SW480 (cell line): Measurements from ENCODE around the gene H2BK1.

ENCODE experiments used
- DNase-seq: peaks from one replicate; pipeline ENCODE4 v3.0.0-alpha.2; 2016; ENCODE audit warnings: low spot score

Gene H2BK1

DNA sequence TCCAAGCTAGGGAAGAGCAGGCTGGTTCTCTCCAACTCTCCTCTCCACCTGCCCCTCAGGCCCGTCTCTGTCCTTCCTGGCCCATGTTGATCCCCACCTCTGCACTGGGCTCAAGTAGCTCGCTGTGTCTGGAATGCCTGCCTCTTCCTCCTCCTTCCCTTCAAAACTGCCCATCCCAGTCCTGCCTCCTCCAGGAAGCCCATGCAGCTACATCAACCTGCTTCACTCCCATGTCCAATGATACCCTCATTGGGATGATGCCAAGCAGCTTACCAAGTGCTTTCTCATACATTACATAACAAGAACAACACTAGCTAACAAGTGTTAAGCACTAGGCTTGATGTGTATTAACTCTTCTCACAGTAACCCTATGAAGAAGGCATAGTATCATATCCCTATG, 31.5 kb downstream of the H2BK1 start:
- no peak for DNase-seq

DNA sequence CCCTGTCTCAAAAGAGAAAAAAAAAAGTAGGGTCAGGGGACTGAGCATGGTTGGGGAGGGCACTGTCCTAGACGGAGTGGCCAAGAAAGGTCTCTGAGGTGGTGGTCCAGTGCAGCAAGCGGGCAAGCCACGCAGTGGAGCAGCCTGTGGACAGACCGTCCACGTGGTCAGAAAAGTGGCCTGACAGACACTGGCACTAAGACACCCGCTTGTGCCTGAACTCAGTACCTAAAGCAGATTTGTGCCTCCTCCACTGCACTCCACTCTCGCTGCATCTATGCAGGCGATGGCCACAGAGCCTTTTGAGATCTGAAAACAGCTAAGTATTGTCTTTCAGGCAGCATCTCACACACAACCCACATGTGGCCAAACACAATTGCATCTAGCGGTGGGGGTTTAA, 32.1 kb downstream of the H2BK1 start:
- DNase-seq: no peak

DNA sequence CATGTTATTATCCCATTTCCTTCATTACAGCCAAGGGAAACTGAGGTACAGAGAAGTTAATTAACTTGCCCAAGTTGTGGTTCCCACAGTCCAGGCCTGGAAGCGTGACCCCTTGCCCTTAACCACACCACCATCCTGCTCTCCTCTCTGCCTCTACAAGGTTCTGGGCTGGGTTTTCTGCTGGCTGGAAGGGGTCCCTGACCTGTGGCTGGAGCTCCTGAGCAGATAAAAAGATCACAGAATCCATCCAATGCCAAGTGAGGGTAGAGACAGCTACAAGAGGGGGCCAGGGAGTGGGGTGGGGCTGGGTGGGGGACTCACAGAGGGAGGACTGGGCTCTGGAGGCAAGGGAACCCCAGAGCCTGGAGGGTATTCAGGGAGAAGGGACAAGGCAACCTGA, 33.0 kb downstream of the H2BK1 start:
- DNase-seq: no peak

DNA sequence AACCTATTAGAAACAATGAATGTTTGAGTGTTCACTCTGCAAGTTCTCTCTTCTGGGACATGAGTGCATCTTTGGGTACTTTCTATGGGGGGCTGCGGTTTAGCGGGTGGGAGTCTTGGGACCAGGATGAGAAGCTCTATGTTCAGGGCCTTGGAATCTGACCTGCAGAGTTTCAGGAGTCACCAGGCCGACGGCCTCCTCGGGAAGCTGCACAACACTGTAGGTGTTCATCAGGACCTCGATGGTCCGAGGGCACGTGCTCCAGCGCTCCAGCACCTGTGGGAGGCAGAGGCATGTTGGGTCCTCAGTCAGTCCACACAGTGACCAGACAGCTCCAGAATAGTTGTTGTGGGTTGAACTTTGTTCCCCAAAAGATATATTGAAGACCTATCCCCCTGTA, 33.9 kb downstream of the H2BK1 start:
- no peak for DNase-seq

DNA sequence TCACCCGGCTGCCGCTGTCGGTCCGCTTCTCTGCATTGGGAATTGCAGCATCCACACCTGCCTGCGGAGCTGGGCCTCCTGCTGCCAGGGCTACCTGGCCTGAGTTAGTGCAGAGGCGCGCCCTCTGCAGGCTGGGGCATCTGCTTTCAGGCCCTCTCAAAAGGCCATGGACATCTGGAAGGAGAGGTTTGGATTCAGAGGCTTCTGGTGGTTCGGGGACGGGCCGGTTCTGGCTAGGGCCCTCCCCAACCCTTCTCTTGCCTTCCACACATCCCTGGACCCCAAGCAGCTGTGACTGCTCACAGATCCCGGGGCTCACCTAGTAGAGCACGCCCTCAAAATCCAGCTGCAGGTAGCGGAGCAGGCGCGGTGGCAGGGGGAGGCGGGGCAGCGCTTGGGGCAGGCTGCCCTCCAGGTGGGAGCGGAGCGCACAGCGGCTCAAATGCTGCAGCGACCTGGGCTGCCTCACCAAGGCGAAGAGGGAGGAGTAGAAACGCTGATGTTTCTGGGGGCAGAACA, 34.4 kb downstream of the H2BK1 start:
- DNase-seq: no peak

DNA sequence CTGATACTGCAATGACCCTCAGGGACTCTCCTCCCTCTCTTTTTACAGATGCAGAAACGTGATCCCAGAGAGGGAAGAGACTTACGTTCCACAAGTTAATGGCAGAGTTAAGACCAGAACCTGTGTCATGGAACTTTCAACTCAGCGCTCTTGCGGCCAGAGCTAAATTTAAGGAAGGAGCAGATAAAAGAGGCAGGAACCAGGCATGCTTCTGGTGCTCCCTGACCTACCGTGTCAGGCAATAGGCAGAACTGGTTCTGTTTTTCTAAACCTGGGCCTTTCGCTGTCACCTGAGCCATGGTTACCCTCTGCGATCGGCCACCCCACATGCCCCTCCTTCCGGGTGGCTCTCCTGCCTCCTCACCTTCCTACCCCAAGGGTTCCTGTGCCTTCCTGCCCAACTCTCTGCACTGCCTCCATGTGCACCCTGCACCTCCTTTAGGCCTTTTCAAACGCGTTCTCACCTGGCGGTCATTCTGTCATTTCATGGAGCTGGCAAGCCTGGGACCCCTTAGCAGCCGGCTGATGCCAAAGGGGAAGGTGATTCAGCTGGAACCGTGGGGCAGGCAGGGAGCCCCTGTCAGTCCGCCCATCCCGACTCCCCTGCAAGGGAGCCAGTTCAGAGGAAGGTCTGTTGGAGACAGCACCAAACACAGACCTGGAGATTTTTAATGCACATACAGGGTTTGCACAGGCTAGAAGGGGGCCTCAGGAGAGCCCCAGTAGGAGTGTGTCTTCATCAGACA, 35.1 kb downstream of the H2BK1 start:
- no peak for DNase-seq

DNA sequence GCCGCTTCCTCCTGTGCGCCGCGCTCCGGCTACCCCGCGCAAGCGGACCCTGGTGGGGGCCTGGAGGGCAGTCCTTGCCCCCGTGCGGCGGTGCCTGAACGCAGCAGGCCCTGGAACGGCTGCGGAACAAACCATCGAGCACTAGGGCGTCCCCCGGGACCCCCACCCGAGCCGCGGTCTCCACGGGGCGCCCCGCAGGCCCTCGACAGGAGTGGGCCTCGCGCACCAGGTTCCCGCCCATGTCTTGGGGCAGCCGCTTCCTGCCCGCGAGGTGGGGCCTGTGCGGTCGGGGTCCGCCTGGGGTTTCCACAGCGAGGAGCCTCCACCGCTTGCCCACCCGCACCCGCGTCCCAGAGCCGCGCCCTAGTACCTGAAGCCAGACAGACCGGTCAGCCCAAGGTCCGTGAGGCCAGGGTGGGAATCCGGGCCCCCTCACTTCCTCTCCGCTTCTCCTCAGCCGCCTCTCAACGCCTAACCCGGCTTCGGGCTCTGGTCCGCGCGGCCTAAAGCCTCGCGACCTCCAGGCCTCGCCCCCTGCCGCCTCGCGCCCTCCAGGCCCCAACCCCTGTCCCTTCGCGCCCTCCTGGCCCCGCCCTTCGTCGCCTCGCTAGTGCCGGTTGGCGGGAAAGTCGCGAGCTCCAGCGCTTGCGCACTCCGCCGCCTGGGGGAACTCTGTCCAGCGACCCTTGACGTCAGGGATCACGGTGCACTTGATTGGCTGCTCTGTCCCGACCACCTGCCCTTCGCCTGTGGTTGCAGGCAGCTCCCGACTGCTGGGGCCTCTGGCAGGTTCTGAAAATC, 35.8 kb downstream of the H2BK1 start:
- no peak for DNase-seq

DNA sequence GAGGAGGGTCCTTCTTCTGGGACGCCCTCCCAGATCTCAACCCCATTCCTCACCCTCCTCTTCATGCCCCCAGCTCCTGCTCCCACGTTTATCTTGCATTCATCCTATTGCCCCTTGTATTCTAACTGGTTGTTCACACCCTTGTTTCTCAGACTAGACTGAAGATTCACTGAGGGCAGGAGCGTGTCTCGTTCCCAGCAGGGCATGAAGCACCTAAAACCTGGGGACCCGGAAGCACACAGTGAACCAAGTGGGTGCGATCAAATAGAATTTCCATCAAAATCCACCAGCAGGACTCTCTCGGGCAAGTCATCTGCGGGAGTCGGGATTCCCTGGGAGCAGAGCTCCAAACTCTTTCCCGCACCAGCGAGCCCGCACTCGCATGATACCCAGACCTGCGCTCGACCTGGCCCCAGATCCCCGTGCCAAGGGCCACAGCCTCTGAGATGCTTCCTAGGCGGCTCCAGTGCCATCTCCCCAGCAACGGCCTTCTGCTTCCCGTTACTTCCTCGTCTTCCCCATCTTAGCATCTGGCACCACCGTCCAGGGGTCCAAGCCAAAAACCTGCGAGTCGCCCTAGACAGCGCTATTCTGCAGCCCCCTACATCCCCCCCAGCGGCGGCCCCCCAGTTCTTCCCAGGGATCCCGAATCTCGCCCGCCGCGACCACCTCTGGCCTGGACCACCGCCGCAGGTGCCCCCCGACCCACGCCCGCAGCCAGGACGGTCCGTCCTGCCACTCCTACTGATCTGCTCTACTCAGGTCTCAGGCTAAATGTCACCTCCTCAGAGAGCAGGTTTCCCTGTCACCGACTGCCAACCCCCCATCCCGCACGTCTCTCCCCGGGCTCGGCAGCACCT, 36.7 kb downstream of the H2BK1 start:
- DNase-seq: no peak

DNA sequence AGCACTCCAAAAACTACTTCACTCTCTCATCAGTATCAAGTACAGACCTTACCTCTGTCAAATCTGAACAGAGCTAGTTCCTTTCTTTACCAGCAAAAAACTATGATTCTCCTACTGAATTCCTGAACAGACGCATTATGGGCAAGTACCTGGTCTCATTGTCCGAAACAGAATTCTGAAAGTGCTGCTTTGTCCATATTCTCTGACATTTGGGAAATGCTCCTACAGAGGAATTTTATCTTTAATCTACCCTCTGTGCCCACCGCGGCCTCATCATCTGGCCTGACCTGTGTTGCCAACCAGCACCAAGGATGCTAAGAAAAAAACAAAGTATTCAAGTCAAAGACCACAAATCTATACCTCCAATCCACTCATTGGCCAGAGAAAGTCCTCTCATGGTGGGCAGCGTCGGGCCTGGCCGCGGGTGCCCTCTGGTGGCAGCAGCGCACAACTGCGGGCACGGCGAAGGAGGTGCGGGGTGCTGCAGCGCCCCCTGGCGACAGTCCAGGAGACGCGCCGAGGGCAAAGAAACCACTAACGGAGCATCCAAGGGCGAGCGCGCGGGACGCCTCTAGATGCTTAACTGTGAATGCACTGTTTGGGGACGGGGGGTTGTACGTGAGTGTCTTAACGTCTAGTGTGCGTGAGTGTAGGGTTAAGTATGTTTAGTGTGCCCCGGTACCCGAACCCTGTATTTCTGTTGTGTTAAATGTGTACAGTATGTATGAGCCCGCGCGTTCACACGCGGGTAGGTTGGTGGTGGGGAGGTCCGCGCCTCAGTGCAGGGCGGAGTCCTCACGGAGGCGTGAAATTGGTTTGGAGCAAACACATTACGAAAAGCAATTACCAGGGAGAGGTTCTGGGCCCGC, 37.8 kb downstream of the H2BK1 start:
- peak; percentile 60 for DNase-seq

DNA sequence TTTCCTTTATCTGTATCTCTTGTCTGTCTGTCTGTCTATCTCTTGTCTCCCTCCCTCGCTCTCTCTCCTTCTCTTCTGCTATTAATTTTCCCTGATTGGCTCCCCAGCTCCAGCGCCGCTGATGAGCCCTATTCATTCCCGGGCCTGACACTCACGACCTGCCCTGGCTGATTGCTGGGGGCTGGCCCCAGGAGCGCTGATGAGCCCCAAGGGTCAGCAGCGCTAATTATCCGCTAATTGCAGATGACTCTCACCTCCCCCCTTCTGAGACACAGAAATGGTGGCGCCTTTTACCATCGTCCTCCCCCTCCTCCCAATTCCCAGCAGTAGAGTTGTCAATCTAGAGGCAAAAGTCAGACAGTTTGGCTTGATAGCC, 41.5 kb downstream of the H2BK1 start:
- no peak for DNase-seq

DNA sequence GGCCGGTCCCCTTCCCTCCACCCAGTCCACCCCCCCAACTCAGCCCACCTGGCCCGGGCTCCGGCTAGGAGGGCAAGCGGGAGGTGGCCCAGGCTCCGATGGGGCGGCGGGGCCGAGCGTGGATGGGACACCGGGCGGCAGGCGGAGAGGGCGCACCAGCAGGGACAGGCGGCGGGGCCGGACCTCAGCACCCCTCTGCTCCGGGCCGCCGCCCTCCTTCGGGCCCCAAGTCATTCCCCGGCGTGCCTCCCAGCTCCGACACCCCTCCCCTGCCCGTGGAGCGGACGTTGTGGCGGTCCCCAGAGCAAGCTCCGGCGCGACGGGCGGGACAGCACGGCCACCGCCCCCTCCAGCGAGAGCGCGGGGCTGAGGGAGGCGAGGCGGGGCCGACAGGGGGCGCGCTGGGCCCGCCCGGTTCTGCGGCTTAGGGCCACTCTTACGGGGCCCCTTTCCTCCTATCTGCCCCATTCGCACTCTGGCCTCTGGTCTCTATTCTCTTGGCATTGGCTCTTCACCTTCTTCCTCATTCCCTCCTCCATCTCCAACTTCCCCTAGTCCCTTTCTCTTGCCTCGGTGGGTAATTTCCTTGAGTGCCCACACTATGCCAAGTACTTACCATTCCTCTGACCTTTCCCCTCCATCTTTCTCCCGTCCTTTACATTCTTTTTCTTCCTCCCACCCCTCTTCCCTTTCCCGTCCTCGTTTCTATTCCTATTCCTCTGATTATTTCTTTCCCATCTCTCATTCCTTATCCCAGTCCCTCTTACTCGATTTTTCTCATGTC, 42.1 kb downstream of the H2BK1 start:
- peak; percentile 55 for DNase-seq

DNA sequence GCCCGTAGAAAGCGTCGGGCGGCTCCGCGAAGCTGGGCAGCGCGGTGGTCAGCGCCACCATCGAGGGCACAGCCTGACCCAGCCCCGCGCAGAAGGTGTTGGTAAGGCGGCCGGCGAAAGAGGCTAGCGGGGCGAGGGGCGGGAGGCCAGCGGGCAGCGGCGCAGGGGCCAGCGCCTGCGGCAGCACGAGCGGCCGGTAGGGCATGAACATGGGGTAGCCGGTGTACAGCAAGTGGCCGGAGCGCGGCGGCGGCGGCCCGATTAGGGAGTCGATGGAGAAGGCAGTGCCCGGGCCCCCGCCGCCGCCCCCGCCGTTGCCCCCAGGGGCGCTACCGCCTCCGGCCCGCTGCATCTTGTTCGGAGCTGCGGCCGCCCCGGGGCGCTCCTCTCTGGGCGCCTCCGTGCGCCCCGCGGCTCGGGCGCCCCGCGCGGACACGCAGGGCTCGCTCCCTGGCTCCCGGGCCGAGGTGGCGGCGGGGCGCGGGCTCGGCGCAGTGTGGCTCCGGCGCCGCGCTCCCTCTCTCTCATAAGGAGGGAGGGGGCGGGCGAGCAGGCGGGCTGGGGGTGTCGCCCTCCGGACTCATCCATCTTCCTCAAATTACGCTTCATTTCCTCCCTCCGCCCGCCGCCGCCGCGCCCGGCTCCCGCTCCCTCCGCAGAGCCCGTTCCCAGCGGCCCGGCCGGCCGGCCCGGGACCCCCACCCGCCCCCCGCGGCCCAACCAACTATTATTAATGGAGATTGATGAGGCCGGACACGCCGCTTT, 42.9 kb downstream of the H2BK1 start, which contains the start of gene GBX1:
TSS of gene GBX1 (minus strand) at position 498 of the 765 bp plus-strand sequence. CDS start at position 352, 146 bp downstream.
- DNase-seq: peak; percentile 21

DNA sequence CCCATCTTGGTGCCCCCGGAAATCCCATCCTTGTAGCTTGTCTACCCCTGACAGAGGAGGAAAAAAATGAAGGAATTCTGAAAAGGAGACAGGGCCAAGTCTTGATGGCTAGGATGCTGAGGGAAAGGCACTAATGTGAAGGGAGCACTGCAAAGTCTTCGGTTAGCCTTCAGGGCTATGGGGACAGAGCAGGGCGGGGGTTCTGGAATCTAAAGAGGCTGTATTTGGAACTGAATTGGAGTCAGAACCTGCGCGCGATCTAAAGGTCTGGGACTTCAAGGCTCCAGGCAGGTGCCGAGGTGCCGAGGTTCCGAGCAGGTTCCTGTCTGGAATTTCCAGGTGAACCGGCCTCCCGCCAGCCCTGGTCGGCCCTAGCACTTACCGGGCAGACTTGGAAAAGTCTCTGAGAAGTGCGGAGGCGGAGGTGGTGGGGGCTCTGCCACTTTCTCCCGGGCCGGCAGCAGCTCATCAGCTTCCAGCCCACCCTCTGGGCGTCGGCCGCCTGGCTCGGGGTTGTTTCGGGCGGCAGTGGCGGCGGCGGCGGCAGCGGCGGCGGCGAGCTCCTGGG, 43.6 kb downstream of the H2BK1 start:
- DNase-seq: no peak

DNA sequence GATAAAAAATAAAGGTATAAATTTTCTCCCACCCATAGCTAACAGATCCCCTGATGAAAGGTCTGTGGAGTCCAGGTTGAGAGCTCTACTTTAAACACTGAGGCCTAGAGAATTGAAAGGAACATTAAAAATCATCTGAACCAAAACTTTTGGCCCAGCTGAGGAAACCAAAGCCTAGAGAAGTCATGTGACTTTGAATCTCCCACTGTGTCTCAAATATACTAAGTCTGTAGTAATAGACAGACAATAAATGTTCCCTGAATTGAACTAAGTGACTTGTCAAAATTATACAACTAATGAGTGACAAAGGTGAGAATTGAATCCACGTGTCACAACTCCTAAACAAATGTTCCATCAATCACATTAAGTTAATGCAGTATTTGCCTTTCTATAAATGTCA, 48.5 kb downstream of the H2BK1 start:
- DNase-seq: no peak
